BJ (cell line): ENCODE results near the gene ANO7. TPM values are rescaled to one million over a fixed set of nuclear protein-coding genes. Genes with fewer than 3 reads are reported as not detected.

Source experiments
- CTCF ChIA-PET: fragments of 350-600 bp; formaldehyde crosslinking; extraction: SDS; loops from one replicate; lab custom pipeline; 2021; ENCODE audit warnings: antibody characterized with exemption, inconsistent platforms; lab: Yijun Ruan, JAX
- POLR2A ChIA-PET: fragments of 300-600 bp; sonication (Branson Sonifier 250); formaldehyde crosslinking; extraction: SDS; loops from one replicate; lab custom pipeline; 2021; ENCODE audit warnings: antibody characterized with exemption; lab: Charles Lee
- DNase-seq: peaks from one replicate; pipeline ENCODE4 v3.0.0-alpha.2; 2011; ENCODE audit warnings: low read depth
- H3K27me3 ChIP-seq: 2 replicates; pipeline ENCODE4 v1.6.0; 2011; ENCODE audit warnings: low read length; ENCODE audit not compliant: control insufficient read depth, insufficient read depth
- H3K36me3 ChIP-seq: 2 replicates; pipeline ENCODE4 v1.5.1; 2011; ENCODE audit warnings: low read length; ENCODE audit not compliant: control insufficient read depth, insufficient read depth
- H3K4me3 ChIP-seq: 2 replicates; pipeline ENCODE4 v1.5.1; 2011; ENCODE audit warnings: low read depth, mild to moderate bottlenecking, control low read depth, low read length
- polyA plus RNA-seq: library from polyadenylated mRNA; depleted of rRNA; stranded (reverse); fragments of >200 nt; gene quantifications from 2 replicates; pipeline ENCODE4 v1.2.3, GENCODE V29; 2011
- TF ChIP-seq, protein P1 (sequence below): IDR thresholded peaks from 2 replicates; pipeline ENCODE4 v1.5.1; 2011; ENCODE audit warnings: low read depth, mild to moderate bottlenecking, control low read depth, inconsistent platforms, low read length, moderate library complexity; ENCODE audit not compliant: insufficient read depth

Gene ANO7
- polyA plus RNA-seq, 1 experiment: 0.74 TPM

DNA sequence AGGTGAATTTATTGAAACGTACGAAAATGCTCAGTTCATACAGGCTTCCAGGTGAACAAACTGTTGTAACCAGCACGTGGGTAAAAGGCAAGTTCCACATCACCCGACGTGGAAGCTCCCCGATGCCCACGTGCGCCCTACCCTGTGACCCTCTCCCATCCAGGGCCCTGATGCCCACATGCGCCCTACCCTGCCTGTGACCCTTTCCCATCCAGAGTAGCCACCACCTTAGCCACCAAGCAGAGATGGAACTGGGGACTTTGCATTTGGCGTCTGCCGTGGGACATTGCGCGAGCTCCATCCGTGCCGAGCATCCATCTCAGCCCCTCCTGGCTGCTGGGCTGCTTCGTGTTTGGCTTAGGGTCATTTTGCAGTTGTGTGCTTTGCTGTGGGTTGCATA, 37.5 kb downstream of the ANO7 start:
- peaks cover 46% of the 10 kb centered on the region for H3K36me3 ChIP-seq
- no peak for DNase-seq
- no peak overlapping the region for H3K4me3 ChIP-seq
- ChIA-PET POLR2A (no interaction called here), CTCF (no interaction called here)
- H3K27me3 ChIP-seq: no peaks in the 10 kb centered on the region
- TF ChIP-seq, protein P1, sequence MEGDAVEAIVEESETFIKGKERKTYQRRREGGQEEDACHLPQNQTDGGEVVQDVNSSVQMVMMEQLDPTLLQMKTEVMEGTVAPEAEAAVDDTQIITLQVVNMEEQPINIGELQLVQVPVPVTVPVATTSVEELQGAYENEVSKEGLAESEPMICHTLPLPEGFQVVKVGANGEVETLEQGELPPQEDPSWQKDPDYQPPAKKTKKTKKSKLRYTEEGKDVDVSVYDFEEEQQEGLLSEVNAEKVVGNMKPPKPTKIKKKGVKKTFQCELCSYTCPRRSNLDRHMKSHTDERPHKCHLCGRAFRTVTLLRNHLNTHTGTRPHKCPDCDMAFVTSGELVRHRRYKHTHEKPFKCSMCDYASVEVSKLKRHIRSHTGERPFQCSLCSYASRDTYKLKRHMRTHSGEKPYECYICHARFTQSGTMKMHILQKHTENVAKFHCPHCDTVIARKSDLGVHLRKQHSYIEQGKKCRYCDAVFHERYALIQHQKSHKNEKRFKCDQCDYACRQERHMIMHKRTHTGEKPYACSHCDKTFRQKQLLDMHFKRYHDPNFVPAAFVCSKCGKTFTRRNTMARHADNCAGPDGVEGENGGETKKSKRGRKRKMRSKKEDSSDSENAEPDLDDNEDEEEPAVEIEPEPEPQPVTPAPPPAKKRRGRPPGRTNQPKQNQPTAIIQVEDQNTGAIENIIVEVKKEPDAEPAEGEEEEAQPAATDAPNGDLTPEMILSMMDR: no peak

DNA sequence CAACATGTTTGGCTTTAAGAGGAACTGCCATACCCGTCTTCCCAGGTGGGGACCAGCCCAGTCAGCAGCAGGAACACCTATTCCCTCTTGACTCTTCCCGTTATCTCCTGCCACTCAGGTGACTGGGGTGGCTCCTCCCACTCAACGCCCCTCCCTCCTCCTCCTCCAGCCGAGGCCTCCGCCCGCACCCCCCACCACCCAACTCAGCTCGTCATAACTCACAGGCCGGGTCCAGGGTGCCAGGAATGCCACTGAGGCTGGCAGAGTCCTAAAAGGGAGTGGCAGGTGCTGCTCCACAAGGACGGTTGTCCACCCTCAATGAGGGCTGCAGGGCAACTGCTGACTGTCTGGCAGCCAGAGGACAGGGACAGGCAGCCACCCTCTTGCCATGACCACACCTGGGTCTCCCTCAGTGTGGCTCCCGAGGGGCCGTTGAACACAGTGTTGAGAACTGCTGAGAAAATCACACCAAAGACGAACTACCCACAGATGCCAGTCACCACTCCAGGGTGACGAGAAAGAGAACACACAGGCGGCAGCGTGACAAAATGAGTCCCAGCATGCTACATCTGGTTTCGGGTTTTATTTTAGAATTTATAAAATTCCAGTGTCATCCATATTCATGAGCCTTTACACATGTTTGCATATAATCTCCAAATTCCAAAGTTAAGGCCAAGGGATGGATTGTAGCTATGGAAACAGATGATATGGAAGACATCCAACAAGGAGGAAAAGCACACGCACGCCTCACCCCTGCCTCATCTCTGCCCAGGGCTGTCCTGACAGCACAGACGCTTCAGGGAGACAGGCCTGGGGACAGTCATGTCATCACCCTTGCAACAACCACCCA, 38.5 kb downstream of the ANO7 start:
- peaks cover 52% of the 10 kb centered on the region for H3K36me3 ChIP-seq
- ChIA-PET CTCF (interaction anchor here (1.2 kb wide), 1 partner anchor 20 kb away, joined by 3 read pairs; no protein-coding TSS in a partner anchor), POLR2A (no interaction called here)
- TF ChIP-seq, protein P1: no peak
- no peak for DNase-seq
- H3K4me3 ChIP-seq: no peak overlapping the region
- no peaks in the 10 kb centered on the region for H3K27me3 ChIP-seq

DNA sequence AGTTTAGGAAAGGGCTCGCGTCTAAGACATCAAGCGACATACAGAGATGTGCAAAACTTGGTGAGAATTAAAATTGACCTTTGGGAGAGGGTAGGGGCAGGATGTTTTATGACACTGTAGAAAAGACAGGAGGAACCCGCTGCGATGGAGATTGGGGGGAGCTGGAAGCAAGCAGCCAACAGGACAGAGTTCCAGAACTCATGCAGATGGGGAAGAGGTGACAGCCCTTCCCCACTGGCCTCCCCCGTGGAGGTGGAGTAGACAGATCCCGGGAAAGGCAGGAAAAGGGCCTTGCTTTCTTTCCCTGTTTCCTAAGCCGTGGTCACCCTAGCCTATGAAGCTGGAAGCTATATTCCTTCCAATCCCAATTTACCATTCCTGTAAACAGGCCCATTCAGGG, 39.1 kb downstream of the ANO7 start:
- TF ChIP-seq, protein P1: no peak
- DNase-seq: no peak
- POLR2A ChIA-PET: no interaction called here
- CTCF ChIA-PET: interaction anchor here (1.2 kb wide), 1 partner anchor 19 kb away, joined by 3 read pairs; no protein-coding TSS in a partner anchor
- Histone ChIP-seq H3K27me3 (no peaks in the 10 kb centered on the region), H3K4me3 (no peak overlapping the region), H3K36me3 (peaks cover 54% of the 10 kb centered on the region)

DNA sequence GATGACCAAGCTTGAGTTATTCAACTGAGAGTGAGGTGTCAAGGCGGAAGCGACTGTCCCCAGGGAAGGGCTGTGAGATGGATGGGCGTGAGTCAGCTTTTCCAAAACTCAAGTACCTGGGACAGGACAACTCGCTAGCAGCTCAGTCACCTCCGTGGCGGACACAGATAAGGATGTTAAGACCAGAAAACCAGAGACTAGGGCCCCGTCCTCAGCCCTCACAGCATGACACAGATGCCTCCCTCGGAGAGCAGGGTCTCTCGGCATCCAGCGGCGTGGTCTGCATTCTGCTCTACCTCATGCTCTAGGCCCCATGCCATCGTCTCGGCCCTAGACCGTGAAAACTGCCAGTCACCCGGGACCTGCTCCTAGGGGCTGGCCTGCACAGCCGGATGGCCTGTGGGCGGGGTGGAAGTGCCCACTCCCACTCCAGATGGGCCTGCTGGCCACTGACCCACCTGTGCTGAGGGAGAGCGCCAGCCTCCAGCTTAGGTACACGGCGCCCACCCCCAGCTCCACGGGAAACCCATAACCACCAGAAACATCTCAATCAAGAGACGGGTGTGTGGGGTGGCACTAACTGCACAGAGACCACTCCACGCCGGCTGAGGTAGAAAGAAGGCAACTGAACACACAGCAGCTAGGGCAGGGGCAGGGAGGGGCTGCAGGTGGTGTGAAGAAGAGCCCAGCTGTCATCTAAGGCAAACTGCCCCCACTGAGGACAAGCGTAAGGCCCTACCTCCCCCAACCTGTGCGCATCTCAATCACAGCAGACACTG, 39.8 kb downstream of the ANO7 start:
- CTCF ChIA-PET: interaction anchor here (0.5 to 1.2 kb wide), 2 partner anchors 19 to 134 kb away, joined by 3 to 6 read pairs; no protein-coding TSS in a partner anchor
- TF ChIP-seq, protein P1: no peak
- H3K36me3 ChIP-seq: peaks cover 58% of the 10 kb centered on the region
- POLR2A ChIA-PET: no interaction called here
- H3K4me3 ChIP-seq: no peak overlapping the region
- no peaks in the 10 kb centered on the region for H3K27me3 ChIP-seq
- no peak for DNase-seq
